Activated T-helper 17 cell treated with anti-CD3 and anti-CD28 coated beads, Interleukin-2, amount 50 U/mL, for 72 hours (primary cell): Measurements from ENCODE around the gene THOC2. TPM values are rescaled to one million over a fixed set of nuclear protein-coding genes. Genes with fewer than 3 reads are reported as not detected.
"Not testable (repeated sequence)": the region's sequence is repeated elsewhere in the genome, so short reads cannot be mapped to it uniquely, and the experiment has no call there.

ENCODE experiments used
- ATAC-seq: fragments of 150-1000 bp; cut with Tn5 transposase; replicated peaks from 2 replicates; pipeline ENCODE4 v1.10.0; 2021; ENCODE audit warnings: mild to moderate bottlenecking, moderate library complexity
- H3K27ac Mint-ChIP-seq: one replicate; pipeline ENCODE4 v1.8.0; 2022; ENCODE audit warnings: mixed read lengths
- H3K27me3 Mint-ChIP-seq: one replicate; pipeline ENCODE4 v1.8.0; 2022; ENCODE audit warnings: mixed read lengths
- H3K36me3 Mint-ChIP-seq: one replicate; pipeline ENCODE4 v1.8.0; 2022; ENCODE audit warnings: low read depth, mild to moderate bottlenecking, mixed read lengths
- H3K4me1 Mint-ChIP-seq: one replicate; pipeline ENCODE4 v1.8.0; 2022; ENCODE audit warnings: mixed read lengths
- H3K4me3 Mint-ChIP-seq: one replicate; pipeline ENCODE4 v1.8.0; 2022; ENCODE audit warnings: mild to moderate bottlenecking, mixed read lengths
- H3K9me3 Mint-ChIP-seq: one replicate; pipeline ENCODE4 v1.8.0; 2022; ENCODE audit warnings: mixed read lengths
- total RNA-seq, 2 donors: library from RNA; stranded (reverse); gene quantifications; one replicate each; pipeline ENCODE4 v1.2.3, GENCODE V29; 2022

Gene THOC2
- total RNA-seq, 2 donors from 2014 or later, result 82.6 to 83.3 TPM

- no peak for ATAC-seq
- Mint-ChIP-seq H3K27ac (no peak overlapping the region), H3K27me3 (no peaks in the 10 kb centered on the region), H3K9me3 (no peaks in the 10 kb centered on the region), H3K36me3 (peaks cover 87% of the 10 kb centered on the region), H3K4me3 (no peak overlapping the region), H3K4me1 (no peaks in the 10 kb centered on the region)
These were observed 67.7 kb downstream of the THOC2 start for GRCh38 chrX:123665197-123665596.

GRCh38 chrX:123664467-123665167 lies 68.2 kb downstream of the THOC2 start:
- not testable (repeated sequence) for H3K9me3 Mint-ChIP-seq, H3K4me1 Mint-ChIP-seq, ATAC-seq, H3K27ac Mint-ChIP-seq, H3K27me3 Mint-ChIP-seq, H3K4me3 Mint-ChIP-seq
- peaks cover 87% of the 10 kb centered on the region for H3K36me3 Mint-ChIP-seq

GRCh38 chrX:123663720-123664119 lies 69.1 kb downstream of the THOC2 start:
- H3K4me1 Mint-ChIP-seq, H3K27me3 Mint-ChIP-seq, ATAC-seq, H3K27ac Mint-ChIP-seq, H3K9me3 Mint-ChIP-seq, H3K4me3 Mint-ChIP-seq: not testable (repeated sequence)
- peaks cover 83% of the 10 kb centered on the region for H3K36me3 Mint-ChIP-seq

GRCh38 chrX:123656507-123656906 lies 76.3 kb downstream of the THOC2 start:
- not testable (repeated sequence) for ATAC-seq

GRCh38 chrX:123648811-123649181 lies 84.1 kb downstream of the THOC2 start:
- not testable (repeated sequence) for H3K4me3 Mint-ChIP-seq, ATAC-seq, H3K9me3 Mint-ChIP-seq, H3K27me3 Mint-ChIP-seq
- Mint-ChIP-seq H3K36me3 (peaks cover 27% of the 10 kb centered on the region), H3K4me1 (peaks cover 18% of the 10 kb centered on the region), H3K27ac (peak overlapping the region; percentile 70)

More at GRCh38 chrX:123656507-123656906, 76.3 kb downstream of the THOC2 start:
- H3K4me3 Mint-ChIP-seq, H3K27ac Mint-ChIP-seq, H3K9me3 Mint-ChIP-seq, H3K27me3 Mint-ChIP-seq, H3K4me1 Mint-ChIP-seq: not testable (repeated sequence)
- H3K36me3 Mint-ChIP-seq, result peaks cover 51% of the 10 kb centered on the region

- Mint-ChIP-seq H3K4me1 (peaks cover 18% of the 10 kb centered on the region), H3K27me3 (no peaks in the 10 kb centered on the region), H3K36me3 (peaks cover 31% of the 10 kb centered on the region), H3K9me3 (no peaks in the 10 kb centered on the region), H3K4me3 (no peak overlapping the region), H3K27ac (no peak overlapping the region)
- ATAC-seq, result peak; percentile 31
These were observed 84.6 kb downstream of the THOC2 start for GRCh38 chrX:123648028-123648810.

- no peak for ATAC-seq
- Mint-ChIP-seq H3K27me3 (no peaks in the 10 kb centered on the region), H3K27ac (no peak overlapping the region), H3K9me3 (no peaks in the 10 kb centered on the region), H3K4me1 (peaks cover 18% of the 10 kb centered on the region), H3K36me3 (peaks cover 32% of the 10 kb centered on the region), H3K4me3 (no peak overlapping the region)
These were observed 85.6 kb downstream of the THOC2 start for GRCh38 chrX:123647244-123647643.

GRCh38 chrX:123629502-123629901 lies 103.3 kb downstream of the THOC2 start:
- Mint-ChIP-seq H3K27me3 (no peaks in the 10 kb centered on the region), H3K27ac (no peak overlapping the region), H3K4me1 (peaks cover 9% of the 10 kb centered on the region), H3K9me3 (no peaks in the 10 kb centered on the region), H3K36me3 (peaks cover 86% of the 10 kb centered on the region), H3K4me3 (no peak overlapping the region)
- no peak for ATAC-seq

- peak; percentile 87 for ATAC-seq
- Mint-ChIP-seq H3K4me1 (peaks cover 9% of the 10 kb centered on the region), H3K27ac (peak overlapping the region; percentile 63), H3K36me3 (peaks cover 87% of the 10 kb centered on the region), H3K4me3 (no peak overlapping the region), H3K27me3 (no peaks in the 10 kb centered on the region), H3K9me3 (no peaks in the 10 kb centered on the region)
These were observed 105.9 kb downstream of the THOC2 start for GRCh38 chrX:123626962-123627361.

GRCh38 chrX:123625952-123626351 lies 106.9 kb downstream of the THOC2 start:
- no peak for ATAC-seq
- Mint-ChIP-seq H3K4me3 (no peak overlapping the region), H3K27ac (no peak overlapping the region), H3K27me3 (no peaks in the 10 kb centered on the region), H3K9me3 (no peaks in the 10 kb centered on the region), H3K4me1 (peaks cover 9% of the 10 kb centered on the region), H3K36me3 (peaks cover 88% of the 10 kb centered on the region)

GRCh38 chrX:123625477-123625876 lies 107.4 kb downstream of the THOC2 start:
- H3K4me1 Mint-ChIP-seq, result peaks cover 9% of the 10 kb centered on the region
- no peaks in the 10 kb centered on the region for H3K9me3 Mint-ChIP-seq
- peaks cover 88% of the 10 kb centered on the region for H3K36me3 Mint-ChIP-seq
- no peak overlapping the region for H3K27ac Mint-ChIP-seq
- ATAC-seq, result no peak
- H3K4me3 Mint-ChIP-seq, result no peak overlapping the region
- H3K27me3 Mint-ChIP-seq, result no peaks in the 10 kb centered on the region

- no peak for ATAC-seq
- H3K4me1 Mint-ChIP-seq, result no peaks in the 10 kb centered on the region
- H3K9me3 Mint-ChIP-seq, result no peaks in the 10 kb centered on the region
- H3K27me3 Mint-ChIP-seq, result no peaks in the 10 kb centered on the region
- H3K36me3 Mint-ChIP-seq, result peaks cover 83% of the 10 kb centered on the region
- no peak overlapping the region for H3K27ac Mint-ChIP-seq
- no peak overlapping the region for H3K4me3 Mint-ChIP-seq
These were observed 115.8 kb downstream of the THOC2 start for GRCh38 chrX:123617007-123617406.

- Mint-ChIP-seq H3K27ac (no peak overlapping the region), H3K27me3 (no peaks in the 10 kb centered on the region), H3K9me3 (no peaks in the 10 kb centered on the region), H3K4me3 (no peak overlapping the region), H3K36me3 (peaks cover 78% of the 10 kb centered on the region), H3K4me1 (no peaks in the 10 kb centered on the region)
- ATAC-seq, result no peak
These were observed 121.9 kb downstream of the THOC2 start for GRCh38 chrX:123610915-123611314.

- no peak overlapping the region for H3K27ac Mint-ChIP-seq
- no peaks in the 10 kb centered on the region for H3K9me3 Mint-ChIP-seq
- H3K4me3 Mint-ChIP-seq, result no peak overlapping the region
- H3K4me1 Mint-ChIP-seq, result no peaks in the 10 kb centered on the region
- ATAC-seq, result no peak
- H3K36me3 Mint-ChIP-seq, result peaks cover 83% of the 10 kb centered on the region
- no peaks in the 10 kb centered on the region for H3K27me3 Mint-ChIP-seq
These were observed 125.0 kb downstream of the THOC2 start for GRCh38 chrX:123607806-123608205.

- H3K27me3 Mint-ChIP-seq, result no peaks in the 10 kb centered on the region
- no peak overlapping the region for H3K27ac Mint-ChIP-seq
- no peaks in the 10 kb centered on the region for H3K4me1 Mint-ChIP-seq
- no peak overlapping the region for H3K4me3 Mint-ChIP-seq
- H3K36me3 Mint-ChIP-seq, result peaks cover 86% of the 10 kb centered on the region
- ATAC-seq, result no peak
- H3K9me3 Mint-ChIP-seq, result no peaks in the 10 kb centered on the region
These were observed 125.6 kb downstream of the THOC2 start for GRCh38 chrX:123607270-123607669.
